GM04504 (cell line): ENCODE results near the gene TUBGCP6.
"Not testable (repeated sequence)": the region's sequence is repeated elsewhere in the genome, so short reads cannot be mapped to it uniquely, and the experiment has no call there.

Experiments
- DNase-seq: peaks from one replicate; pipeline ENCODE4 v3.0.0-alpha.2; 2012; ENCODE audit warnings: low read depth

Gene TUBGCP6

DNA sequence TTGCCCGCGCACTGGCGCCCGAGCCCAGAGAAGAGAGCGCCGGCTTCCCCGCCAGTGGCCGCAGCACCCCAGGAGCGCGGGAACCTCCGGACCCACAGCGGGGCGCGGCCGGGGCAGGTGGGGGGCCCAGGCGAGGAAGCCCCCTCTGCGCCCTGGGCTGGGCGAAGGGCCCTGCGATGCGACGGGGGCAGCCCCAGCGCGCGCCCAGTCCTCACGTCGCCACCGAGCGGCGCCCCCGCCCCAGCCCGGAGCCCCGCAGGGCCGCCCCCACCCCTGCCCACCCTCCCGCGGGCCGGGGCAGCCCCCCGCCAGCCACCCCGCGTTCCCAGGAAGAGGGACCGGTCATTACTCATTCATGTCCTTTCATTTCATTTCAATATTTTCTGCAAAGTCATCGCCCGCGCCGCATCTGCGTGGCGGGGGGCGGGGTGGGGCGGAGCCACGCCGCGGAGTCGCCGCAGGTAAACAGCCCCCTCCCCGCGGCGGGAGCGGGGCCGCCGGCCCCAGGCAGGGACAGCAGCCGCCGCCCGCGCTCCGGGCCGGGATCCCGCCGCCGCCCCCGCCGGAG is 75.0 kb downstream of the TUBGCP6 start:
- no peak for DNase-seq

DNA sequence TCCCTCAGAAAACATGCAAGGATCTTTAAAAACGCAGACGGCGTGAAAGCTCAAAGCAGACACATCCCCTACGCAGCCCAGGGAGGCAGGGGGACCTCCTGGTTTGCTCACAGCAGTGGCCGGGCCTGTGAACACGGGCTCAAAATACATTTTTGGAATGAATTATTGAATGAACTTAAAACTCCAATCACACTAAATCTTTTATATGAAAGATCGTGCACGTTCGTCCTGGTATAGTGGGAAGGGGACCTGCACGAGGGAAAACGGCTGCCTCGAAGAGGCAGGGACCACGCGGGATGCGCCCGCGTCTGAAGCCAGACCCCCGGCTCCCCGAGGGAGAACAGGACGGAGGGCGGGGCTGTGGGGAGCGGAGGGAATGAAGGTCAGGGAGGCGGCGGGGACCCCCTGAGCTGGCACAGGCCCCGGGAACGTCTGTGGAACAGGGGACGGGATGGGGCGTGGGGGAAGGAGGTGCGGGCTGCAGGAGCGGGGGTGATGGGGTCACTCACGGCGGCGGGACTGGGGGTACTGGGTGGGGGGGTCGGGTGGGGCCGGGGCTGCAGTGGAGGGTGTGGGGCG is 75.6 kb downstream of the TUBGCP6 start:
- DNase-seq: no peak

DNA sequence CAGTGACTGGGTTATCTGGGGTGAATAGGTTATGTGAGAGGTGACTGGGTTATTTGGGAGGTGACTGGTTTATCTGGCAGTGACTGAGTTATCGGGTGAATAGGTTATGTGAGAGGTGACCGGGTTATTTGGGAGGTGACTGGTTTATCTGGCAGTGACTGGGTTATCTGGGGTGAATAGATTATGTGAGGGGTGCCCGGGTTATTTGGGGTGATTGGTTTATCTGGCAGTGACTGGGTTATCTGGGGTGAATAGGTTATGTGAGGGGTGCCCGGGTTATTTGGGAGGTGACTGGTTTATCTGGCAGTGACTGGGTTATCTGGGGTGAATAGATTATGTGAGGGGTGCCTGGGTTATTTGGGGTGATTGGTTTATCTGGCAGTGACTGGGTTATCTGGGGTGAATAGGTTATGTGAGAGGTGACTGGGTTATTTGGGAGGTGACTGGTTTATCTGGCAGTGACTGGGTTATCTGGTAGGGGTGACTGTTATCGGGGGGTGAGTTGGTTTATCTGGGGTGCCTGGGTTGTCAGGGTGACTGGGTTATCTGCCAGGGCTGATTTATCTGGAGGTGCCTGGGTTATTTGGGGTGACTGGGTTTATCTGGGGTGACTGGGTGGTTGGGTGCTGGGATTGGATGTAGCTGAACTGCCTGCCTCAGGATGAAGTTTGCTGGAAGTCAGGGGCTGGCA is 76.2 kb downstream of the TUBGCP6 start:
- DNase-seq: not testable (repeated sequence)

DNA sequence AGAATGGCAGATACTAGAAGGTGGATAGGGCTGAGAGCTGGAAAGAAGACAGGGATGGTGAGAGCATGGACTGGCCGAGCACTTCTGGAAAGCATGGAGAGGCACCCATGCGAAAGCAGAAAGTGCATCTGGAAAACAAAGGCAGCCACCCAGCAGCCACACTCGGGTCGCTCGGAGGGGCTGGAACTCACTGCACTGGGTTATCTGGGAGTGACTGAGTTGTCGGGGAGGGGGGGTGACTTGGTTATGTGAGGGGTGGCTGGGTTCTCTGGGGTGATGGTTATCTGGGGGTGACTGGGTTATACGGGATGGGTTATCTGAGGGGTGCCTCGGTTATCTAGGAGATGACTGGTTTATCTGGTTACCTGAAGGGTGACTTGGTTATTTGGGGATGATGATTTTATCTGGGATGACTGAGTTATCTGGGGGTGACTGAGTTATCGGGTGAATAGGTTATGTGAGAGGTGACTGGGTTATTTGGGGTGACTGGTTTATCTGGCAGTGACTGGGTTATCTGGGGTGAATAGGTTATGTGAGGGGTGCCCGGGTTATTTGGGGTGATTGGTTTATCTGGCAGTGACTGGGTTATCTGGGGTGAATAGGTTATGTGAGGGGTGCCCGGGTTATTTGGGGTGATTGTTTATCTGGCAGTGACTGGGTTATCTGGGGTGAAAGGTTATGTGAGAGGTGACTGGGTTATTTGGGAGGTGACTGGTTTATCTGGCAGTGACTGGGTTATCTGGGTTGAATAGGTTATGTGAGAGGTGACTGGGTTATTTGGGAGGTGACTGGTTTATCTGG is 76.9 kb downstream of the TUBGCP6 start:
- DNase-seq: no peak
